Measurements from ENCODE around the gene PPTC7. TPM values are rescaled to one million over a fixed set of nuclear protein-coding genes. Genes with fewer than 3 reads are reported as not detected.

The PPTC7 gene
- total and polyA plus RNA-seq, 2 of the 13 experiments (the other 11 are each of a cell fraction or from before 2014, with no cell fraction given), result 4.8 to 12.3 TPM

GRCh38 chr12:110583137-110584059 is at the start of gene PPTC7 (continued):
- TF ChIP-seq ZNF784 (CRISPR knock-in tag; IDR thresholded peaks at IDR 0.05; ENCODE audit: borderline replicate concordance), result no peak
- peak; percentile 44 for TF ChIP-seq PATZ1 (CRISPR knock-in tag; IDR thresholded peaks at IDR 0.05)
- no peak for TF ChIP-seq ZNF503 (CRISPR knock-in tag; IDR thresholded peaks at IDR 0.05)
- TF ChIP-seq TGIF2 (CRISPR knock-in tag; IDR thresholded peaks at IDR 0.05), result peak; percentile 55; the same call in 1 of the 2 replicates
- TF ChIP-seq SIX1 (CRISPR knock-in tag; IDR thresholded peaks at IDR 0.05; ENCODE audit: borderline replicate concordance), result no peak
- no peak for TF ChIP-seq PHF20 (CRISPR knock-in tag; IDR thresholded peaks at IDR 0.05)
- TF ChIP-seq KAT7 (CRISPR knock-in tag; IDR thresholded peaks at IDR 0.05; ENCODE audit: borderline replicate concordance), result no peak
- TF ChIP-seq ZNF75D (CRISPR knock-in tag; IDR thresholded peaks at IDR 0.05; ENCODE audit: borderline replicate concordance), result no peak
- TF ChIP-seq ZNF556 (CRISPR knock-in tag; IDR thresholded peaks at IDR 0.05; ENCODE audit: borderline replicate concordance), result no peak
- no peak for TF ChIP-seq ZBTB4 (CRISPR knock-in tag; IDR thresholded peaks at IDR 0.05; ENCODE audit: borderline replicate concordance)
- TF ChIP-seq SNAPC2 (CRISPR knock-in tag; IDR thresholded peaks at IDR 0.05), result no peak
- no peak for TF ChIP-seq ZMAT5 (CRISPR knock-in tag; IDR thresholded peaks at IDR 0.05; ENCODE audit: borderline replicate concordance, low read depth)
- TF ChIP-seq ZNF225 (CRISPR knock-in tag; IDR thresholded peaks at IDR 0.05), result no peak
- TF ChIP-seq SP2 (CRISPR knock-in tag; IDR thresholded peaks at IDR 0.05), result no peak
- TF ChIP-seq PRDM10 (CRISPR knock-in tag; IDR thresholded peaks at IDR 0.05; ENCODE audit: low read depth), result no peak
